GM12878 (cell line): ENCODE results near the gene BNC2. TPM values are rescaled to one million over a fixed set of nuclear protein-coding genes. Genes with fewer than 3 reads are reported as not detected.
A peak's percentile ranks its signal among the peaks of the same experiment; 100 is the strongest.

Experiments
- ATAC-seq: fragments of 200-7000 bp; cut with Tn5 transposase; 3 replicates; pipeline ENCODE4 v1.9.1; 2020; ENCODE audit warnings: mild to moderate bottlenecking, moderate library complexity
- BruUV-seq: library from RNA; stranded (reverse); fragments of 400-500 nt; replicated peaks from 2 replicates; lab custom pipeline; 2021; lab: Mats Ljungman, UMichigan
- CTCF ChIA-PET: fragments of 300-600 bp; sonication (Branson Sonifier 250); formaldehyde crosslinking; extraction: SDS; loops from one replicate; lab custom pipeline; 2021; ENCODE audit warnings: inconsistent platforms; lab: Yijun Ruan, JAX
- POLR2A ChIA-PET: fragments of 350-600 bp; formaldehyde crosslinking; extraction: SDS; loops from one replicate; lab custom pipeline; 2021; ENCODE audit warnings: inconsistent platforms; lab: Charles Lee
- RAD21 ChIA-PET: fragments of 300-600 bp; sonication (Branson Sonifier 250); formaldehyde crosslinking; loops from one replicate; lab custom pipeline; 2023; ENCODE audit warnings: antibody characterized with exemption; ENCODE audit not compliant: unreplicated experiment; lab: Charles Lee
- SMC1A ChIA-PET: fragments of 300-600 bp; sonication (Branson Sonifier 250); formaldehyde crosslinking; loops from one replicate; lab custom pipeline; 2023; ENCODE audit not compliant: unreplicated experiment, uncharacterized antibody; lab: Charles Lee
- DNase-seq: peaks from one replicate; pipeline ENCODE4 v3.0.0-alpha.2; 2011; ENCODE audit warnings: low read depth, low spot score
- FAIRE-seq: peaks from 3 replicates; lab custom pipeline; 2011; peaks lifted over from hg19 to GRCh38; lab: Jason Lieb, UNC
- H2AFZ ChIP-seq: 2 replicates; pipeline ENCODE4 v1.6.0; 2011; ENCODE audit warnings: low read depth, low read length, control low read depth; ENCODE audit not compliant: control insufficient read depth
- H3K27ac ChIP-seq: 2 replicates; pipeline ENCODE4 v1.5.1; 2011; ENCODE audit warnings: control low read depth; ENCODE audit not compliant: control insufficient read depth, insufficient read depth
- H3K27me3 ChIP-seq, 2 experiments: replicated peaks in 1 of 2; 2 replicates each; pipeline versions ENCODE4 v1.6.0 to v1.6.1; 2011; ENCODE audit warnings: low read length in 1 of 2; ENCODE audit not compliant: control insufficient read depth in 2 of 2, insufficient read depth in 2 of 2
- H3K36me3 ChIP-seq, 2 experiments: 2 replicates each; pipeline ENCODE4 v1.5.1; 2011; ENCODE audit warnings: low read length in 1 of 2; ENCODE audit not compliant: control insufficient read depth in 2 of 2, insufficient read depth in 2 of 2
- H3K4me1 ChIP-seq: 2 replicates; pipeline ENCODE4 v1.6.1; 2011; ENCODE audit warnings: mild to moderate bottlenecking, low read length, moderate library complexity, mixed read lengths; ENCODE audit not compliant: control insufficient read depth, insufficient read depth
- H3K4me2 ChIP-seq: 2 replicates; pipeline ENCODE4 v1.6.0; 2011; ENCODE audit warnings: control low read depth; ENCODE audit not compliant: control insufficient read depth, insufficient read depth
- H3K4me3 ChIP-seq: fragments of 200-600 bp; sonication (generic); 2 replicates; pipeline ENCODE4 v1.5.1; 2016
- H3K79me2 ChIP-seq: 2 replicates; pipeline ENCODE4 v1.6.0; 2011; ENCODE audit warnings: low read length; ENCODE audit not compliant: control insufficient read depth, insufficient read depth
- H3K9ac ChIP-seq: 2 replicates; pipeline ENCODE4 v1.8.0; 2011; ENCODE audit warnings: low read length, control low read depth, mixed read lengths; ENCODE audit not compliant: control insufficient read depth, insufficient read depth
- H3K9me3 ChIP-seq: replicated peaks from 3 replicates; pipeline ENCODE4 v1.5.1; 2011; ENCODE audit warnings: mild to moderate bottlenecking, low read length; ENCODE audit not compliant: control insufficient read depth, insufficient read depth
- H4K20me1 ChIP-seq: 2 replicates; pipeline ENCODE4 v1.6.0; 2011; ENCODE audit not compliant: control insufficient read depth, insufficient read depth
- ATF7 ChIP-seq: fragments of 450-650 bp; IDR thresholded peaks from 2 replicates; pipeline ENCODE4 v1.6.1; 2016; ENCODE audit warnings: low read depth, mild to moderate bottlenecking
- FOXK2 ChIP-seq: fragments of 450-650 bp; IDR thresholded peaks from 2 replicates; pipeline ENCODE4 v1.6.1; 2017; ENCODE audit warnings: mild to moderate bottlenecking, moderate library complexity
- KAT2A ChIP-seq: conservative IDR thresholded peaks from 2 replicates; pipeline ENCODE4 v1.6.1; 2011; ENCODE audit warnings: low read depth, low read length; ENCODE audit not compliant: control insufficient read depth
- NFYB ChIP-seq: IDR thresholded peaks from 2 replicates; pipeline ENCODE4 v1.6.1; 2011; ENCODE audit warnings: low read depth, mild to moderate bottlenecking, low read length, improper control_type of control experiment, moderate library complexity; ENCODE audit not compliant: insufficient read depth
- POLR2A ChIP-seq: IDR thresholded peaks from 2 replicates; pipeline ENCODE4 v1.6.1; 2011; ENCODE audit warnings: low read depth, mild to moderate bottlenecking, low read length
- RAD21 ChIP-seq: IDR thresholded peaks from 2 replicates; pipeline ENCODE4 v1.6.1; 2011; ENCODE audit warnings: mild to moderate bottlenecking, low read depth, low read length, moderate library complexity; ENCODE audit not compliant: insufficient read depth
- TCF7 ChIP-seq: IDR thresholded peaks from 2 replicates; pipeline ENCODE4 v1.6.1; 2014; ENCODE audit warnings: antibody characterized with exemption, borderline replicate concordance
- WGBS: methylation state at CpG from one replicate; pipeline ENCODE4 v1.1.6; 2016; ENCODE audit warnings: low lambda C conversion rate; ENCODE audit not compliant: insufficient replicate concordance, insufficient coverage; ENCODE audit errors: missing lambda C conversion rate; 5-methylcytosine and 5-hydroxymethylcytosine counted together
- in situ Hi-C: fragments of 300-500 bp; cut with MboI; formaldehyde crosslinking; loops from 9 replicates; pipeline ENCODE4 v1.14.3; 2018; ENCODE audit warnings: mixed read lengths
- intact Hi-C: fragments of 100-400 bp; cut with micrococcal nuclease; formaldehyde crosslinking; loops from one replicate; pipeline ENCODE4 v1.14.2; 2022; ENCODE audit not compliant: unreplicated experiment
- polyA plus RNA-seq, 11 experiments: library from polyadenylated mRNA; depleted of rRNA in 4 of 11; unstranded in 6 of 11; stranded (reverse) in 5 of 11; fragments of >200 nt; fragmentation: Nextera tagmentation in 4 of 11; fragmentation: Illumina TruSeq in 1 of 11; extraction: Ambion mirVana in 4 of 11; extraction: Trizol in 1 of 11; gene quantifications; 1 replicate in 1 of 11; 2 replicates in 10 of 11; pipeline versions ENCODE4 v1.2.1 to v1.2.3, GENCODE V29; 2011 to 2016; ENCODE audit warnings: inconsistent platforms in 2 of 11, missing spikeins in 2 of 11, low read depth in 1 of 11
- total RNA-seq, 4 experiments: library from RNA; depleted of rRNA in 3 of 4; stranded (reverse); fragments of >200 nt in 3 of 4; fragmentation: Illumina TruSeq in 1 of 4; extraction: Trizol in 1 of 4; gene quantifications; 2 replicates each; pipeline versions ENCODE4 v1.2.1 to v1.2.3, GENCODE V29; 2013 to 2021
- TF ChIP-seq, protein P1 (sequence below): fragments of 450-650 bp; IDR thresholded peaks from 2 replicates; pipeline ENCODE4 v1.6.1; 2017; ENCODE audit warnings: mild to moderate bottlenecking

The BNC2 gene
- total and polyA plus RNA-seq, 10 of the 15 experiments (the other 5 are each of a cell fraction or from before 2014, with no cell fraction given) = 0.05 to 14.5 (median 0.26) TPM

DNA sequence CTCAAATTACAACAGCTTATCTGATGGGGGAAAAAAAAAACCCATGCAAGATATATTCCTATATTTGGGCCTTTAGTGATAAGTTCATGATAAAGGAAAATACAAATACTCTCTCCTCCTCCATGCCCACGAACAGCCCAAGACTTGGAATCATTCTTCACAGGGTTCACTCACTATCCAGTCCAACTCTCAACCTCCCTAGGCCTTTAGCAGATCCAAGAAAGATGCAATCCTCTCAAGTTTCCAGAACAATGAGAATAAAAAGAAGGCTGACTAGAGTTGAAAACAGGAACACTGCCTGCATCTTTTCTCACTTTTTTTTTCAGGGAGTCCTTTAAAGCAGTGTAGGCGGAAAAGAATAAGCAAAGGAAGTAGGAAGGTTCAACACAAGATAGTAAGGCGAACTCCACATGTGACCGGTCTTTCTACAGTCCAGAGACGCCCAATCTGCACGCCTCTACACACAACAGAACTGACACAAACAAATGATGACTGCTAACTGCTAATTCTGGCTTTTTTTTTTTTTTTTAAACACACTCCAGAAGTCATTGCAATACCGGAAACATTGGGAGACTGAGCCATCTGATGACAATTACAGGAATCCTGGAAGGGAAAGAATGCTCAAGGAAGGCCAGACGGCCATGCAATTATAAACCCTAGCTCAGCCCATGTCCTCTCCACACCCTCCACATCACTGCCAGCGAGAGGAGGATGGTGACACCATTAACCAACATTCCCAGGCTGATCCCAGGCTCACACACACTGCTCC is 75.4 kb downstream of the BNC2 start:
- in situ Hi-C loops = no loop called here
- WGBS = 1% methylated on average over 8 of the region's 9 CpGs

GRCh38 chr9:16794103-16794502 is 76.4 kb downstream of the BNC2 start:
- no peak for ATAC-seq
- FAIRE-seq = no peak
- ChIA-PET CTCF (no interaction called here), SMC1A (no interaction called here), RAD21 (no interaction called here)
- H3K36me3 ChIP-seq = no peaks in the 10 kb centered on the region
- WGBS = 44% methylated on average over 4 of the region's 4 CpGs
- DNase-seq = no peak
- intact Hi-C loops = no loop called here
- no peaks in the 10 kb centered on the region for H3K27me3 ChIP-seq
- no peaks in the 10 kb centered on the region for H4K20me1 ChIP-seq
- no TSS peak for BruUV-seq
- no peak overlapping the region for H3K9ac ChIP-seq
- H3K4me1 ChIP-seq = no peaks in the 10 kb centered on the region
- peak; percentile 71 for TF ChIP-seq NFYB
- no peak for TF ChIP-seq KAT2A
- TF ChIP-seq, all 136 proteins: peak for 1
- in situ Hi-C loops = no loop called here
- POLR2A ChIA-PET = no interaction called here
- no peaks in the 10 kb centered on the region for H3K9me3 ChIP-seq
- H3K79me2 ChIP-seq = no peaks in the 10 kb centered on the region
- H3K27ac ChIP-seq = no peak overlapping the region
- H3K4me2 ChIP-seq = no peak overlapping the region
- no peak overlapping the region for H2AFZ ChIP-seq
- H3K4me3 ChIP-seq = no peak overlapping the region

More for the DNA sequence above, 75.4 kb downstream of the BNC2 start:
- RAD21 ChIA-PET = no interaction called here
- Histone ChIP-seq H3K79me2 (no peaks in the 10 kb centered on the region), H2AFZ (no peak overlapping the region), H3K9me3 (no peaks in the 10 kb centered on the region), H3K4me1 (no peaks in the 10 kb centered on the region), H3K4me2 (no peak overlapping the region), H3K4me3 (no peak overlapping the region), H3K27me3 (no peaks in the 10 kb centered on the region), H3K9ac (no peak overlapping the region), H4K20me1 (no peaks in the 10 kb centered on the region), H3K27ac (no peak overlapping the region), H3K36me3 (no peaks in the 10 kb centered on the region)
- FAIRE-seq (no peak), ATAC-seq (no peak), DNase-seq (no peak)
- BruUV-seq = no TSS peak
- SMC1A ChIA-PET = no interaction called here
- TF ChIP-seq ATF7 = no peak
- TF ChIP-seq, protein P1, sequence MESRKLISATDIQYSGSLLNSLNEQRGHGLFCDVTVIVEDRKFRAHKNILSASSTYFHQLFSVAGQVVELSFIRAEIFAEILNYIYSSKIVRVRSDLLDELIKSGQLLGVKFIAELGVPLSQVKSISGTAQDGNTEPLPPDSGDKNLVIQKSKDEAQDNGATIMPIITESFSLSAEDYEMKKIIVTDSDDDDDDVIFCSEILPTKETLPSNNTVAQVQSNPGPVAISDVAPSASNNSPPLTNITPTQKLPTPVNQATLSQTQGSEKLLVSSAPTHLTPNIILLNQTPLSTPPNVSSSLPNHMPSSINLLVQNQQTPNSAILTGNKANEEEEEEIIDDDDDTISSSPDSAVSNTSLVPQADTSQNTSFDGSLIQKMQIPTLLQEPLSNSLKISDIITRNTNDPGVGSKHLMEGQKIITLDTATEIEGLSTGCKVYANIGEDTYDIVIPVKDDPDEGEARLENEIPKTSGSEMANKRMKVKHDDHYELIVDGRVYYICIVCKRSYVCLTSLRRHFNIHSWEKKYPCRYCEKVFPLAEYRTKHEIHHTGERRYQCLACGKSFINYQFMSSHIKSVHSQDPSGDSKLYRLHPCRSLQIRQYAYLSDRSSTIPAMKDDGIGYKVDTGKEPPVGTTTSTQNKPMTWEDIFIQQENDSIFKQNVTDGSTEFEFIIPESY = no peak
- no peak for TF ChIP-seq TCF7
- no peak for TF ChIP-seq FOXK2
- TF ChIP-seq POLR2A = no peak
- no peak for TF ChIP-seq RAD21
- CTCF ChIA-PET = no interaction called here
- POLR2A ChIA-PET = no interaction called here
- intact Hi-C loops = no loop called here
